ENCODE data around the gene ONECUT3. TPM values are rescaled to one million over a fixed set of nuclear protein-coding genes. Genes with fewer than 3 reads are reported as not detected.

ONECUT3 gene
- total RNA-seq, 1 experiment from 2014 or later, result not detected

- no peaks in the 10 kb centered on the region for H3K36me3 Mint-ChIP-seq (ENCODE audit: insufficient read depth, unreplicated experiment)
- H3K9me3 Mint-ChIP-seq (ENCODE audit: unreplicated experiment), result no peaks in the 10 kb centered on the region
- no peak for TF ChIP-seq CTCF (IDR thresholded peaks at IDR 0.05; ENCODE audit: insufficient read depth in 1 of 2, low read depth in 1 of 2, low read length in 1 of 2, severe bottlenecking in 1 of 2, unreplicated experiment in 1 of 2)
- BruUV-seq (replicated peaks), result no TSS peak
- H3K27ac Mint-ChIP-seq (ENCODE audit: unreplicated experiment), result no peak overlapping the region
- no peak for DNase-seq
- no peaks in the 10 kb centered on the region for H3K27me3 Mint-ChIP-seq (ENCODE audit: insufficient read depth, unreplicated experiment)
- no peak overlapping the region for H3K4me3 Mint-ChIP-seq (ENCODE audit: unreplicated experiment)
- H3K9me3 ChIP-seq, result peaks cover 5% of the 10 kb centered on the region; the same call in 1 of the 2 replicates
- no peak overlapping the region for H3K4me3 ChIP-seq (ENCODE audit: low read depth, low read length)
- H3K36me3 ChIP-seq (ENCODE audit: control insufficient read depth, insufficient read depth, low read length), result no peaks in the 10 kb centered on the region
- no peaks in the 10 kb centered on the region for H3K4me1 Mint-ChIP-seq (ENCODE audit: low read depth, unreplicated experiment)
- no peaks in the 10 kb centered on the region for H3K27me3 ChIP-seq (replicated peaks; ENCODE audit: control insufficient read depth, insufficient read depth, low read length)
- no peaks in the 10 kb centered on the region for H3K4me1 ChIP-seq
- ChIA-PET POLR2A (no interaction called here), CTCF (no interaction called here)
- intact Hi-C loops (cut with micrococcal nuclease; ENCODE audit: unreplicated experiment), result no loop called here
Measured at GRCh38 chr19:1785310-1785709, 32.0 kb downstream of the ONECUT3 start.

- H3K9me3 ChIP-seq, result peaks cover 7% of the 10 kb centered on the region; the same call in 1 of the 2 replicates
- ChIA-PET POLR2A (no interaction called here), CTCF (no interaction called here)
- Mint-ChIP-seq H3K4me3 (ENCODE audit: unreplicated experiment) (no peak overlapping the region), H3K27ac (ENCODE audit: unreplicated experiment) (no peak overlapping the region), H3K4me1 (ENCODE audit: low read depth, unreplicated experiment) (no peaks in the 10 kb centered on the region), H3K9me3 (ENCODE audit: unreplicated experiment) (no peaks in the 10 kb centered on the region), H3K27me3 (ENCODE audit: insufficient read depth, unreplicated experiment) (no peaks in the 10 kb centered on the region), H3K36me3 (ENCODE audit: insufficient read depth, unreplicated experiment) (no peaks in the 10 kb centered on the region)
- intact Hi-C loops (cut with micrococcal nuclease; ENCODE audit: unreplicated experiment), result no loop called here
- no peaks in the 10 kb centered on the region for H3K27me3 ChIP-seq (replicated peaks; ENCODE audit: control insufficient read depth, insufficient read depth, low read length)
- no peaks in the 10 kb centered on the region for H3K4me1 ChIP-seq
- BruUV-seq (replicated peaks), result no TSS peak
- H3K4me3 ChIP-seq (ENCODE audit: low read depth, low read length), result no peak overlapping the region
- no peak for DNase-seq
- H3K36me3 ChIP-seq (ENCODE audit: control insufficient read depth, insufficient read depth, low read length), result no peaks in the 10 kb centered on the region
- TF ChIP-seq CTCF (IDR thresholded peaks at IDR 0.05; ENCODE audit: insufficient read depth in 1 of 2, low read depth in 1 of 2, low read length in 1 of 2, severe bottlenecking in 1 of 2, unreplicated experiment in 1 of 2), result no peak
Measured at GRCh38 chr19:1786668-1787067, 33.4 kb downstream of the ONECUT3 start.

- H3K36me3 Mint-ChIP-seq (ENCODE audit: insufficient read depth, unreplicated experiment), result no peaks in the 10 kb centered on the region
- H3K27me3 Mint-ChIP-seq (ENCODE audit: insufficient read depth, unreplicated experiment), result no peaks in the 10 kb centered on the region
- Histone ChIP-seq H3K4me3 (ENCODE audit: low read depth, low read length) (no peak overlapping the region), H3K4me1 (no peaks in the 10 kb centered on the region), H3K27me3 (replicated peaks; ENCODE audit: control insufficient read depth, insufficient read depth, low read length) (no peaks in the 10 kb centered on the region), H3K36me3 (ENCODE audit: control insufficient read depth, insufficient read depth, low read length) (no peaks in the 10 kb centered on the region), H3K9me3 (0 out of 2 replicates have a peak, but pooled peaks cover 4% of the 10 kb centered on the region)
- no peaks in the 10 kb centered on the region for H3K4me1 Mint-ChIP-seq (ENCODE audit: low read depth, unreplicated experiment)
- no TSS peak for BruUV-seq (replicated peaks)
- POLR2A ChIA-PET, result no interaction called here
- no peak overlapping the region for H3K27ac Mint-ChIP-seq (ENCODE audit: unreplicated experiment)
- no peak overlapping the region for H3K4me3 Mint-ChIP-seq (ENCODE audit: unreplicated experiment)
- no peaks in the 10 kb centered on the region for H3K9me3 Mint-ChIP-seq (ENCODE audit: unreplicated experiment)
- no peak for DNase-seq
- no peak for TF ChIP-seq CTCF (IDR thresholded peaks at IDR 0.05; ENCODE audit: insufficient read depth in 1 of 2, low read depth in 1 of 2, low read length in 1 of 2, severe bottlenecking in 1 of 2, unreplicated experiment in 1 of 2)
- intact Hi-C loops (cut with micrococcal nuclease; ENCODE audit: unreplicated experiment), result no loop called here
- CTCF ChIA-PET, result interaction anchor here (0.7 kb wide), 1 partner anchor 12 kb away, joined by 8 read pairs; no protein-coding TSS in a partner anchor
Measured at GRCh38 chr19:1787116-1787515, 33.8 kb downstream of the ONECUT3 start.
